ENCODE measurements around the gene PODXL. TPM values are rescaled to one million over a fixed set of nuclear protein-coding genes. Genes with fewer than 3 reads are reported as not detected.

The PODXL gene
- total RNA-seq, 1 experiment from 2014 or later = 727 TPM

DNA sequence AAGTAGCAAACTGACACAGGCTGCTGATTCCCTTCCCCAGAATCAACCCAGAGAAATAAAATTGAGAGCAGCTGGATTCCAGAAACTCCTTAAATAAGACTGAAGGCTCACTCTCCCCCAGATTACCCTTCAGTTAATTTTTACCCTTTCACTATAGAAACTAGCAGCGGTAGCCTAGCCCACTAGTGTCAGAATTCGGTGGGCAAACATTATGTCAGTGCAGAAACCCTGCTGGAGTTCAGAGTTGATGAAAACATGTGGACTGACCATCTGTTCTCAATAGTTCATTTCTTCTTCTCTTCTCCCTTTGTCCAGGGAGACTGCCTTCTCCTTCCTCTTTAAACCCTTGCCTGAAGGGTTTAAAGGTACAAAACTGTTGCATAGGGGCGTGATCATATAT lies 100.1 kb downstream of the PODXL start:
- no peak overlapping the region for H3K27ac Mint-ChIP-seq
- DNase-seq = no peak

More for the DNA sequence above, 100.1 kb downstream of the PODXL start:
- Histone ChIP-seq H3K56ac (ENCODE audit: insufficient read length, low read depth, low read length) (no peak overlapping the region), H4K91ac (ENCODE audit: insufficient read length, low read depth, low read length) (no peak overlapping the region), H3K14ac (ENCODE audit: insufficient read depth, low read length) (no peak overlapping the region), H3K79me2 (ENCODE audit: insufficient read depth, low read length) (no peaks in the 10 kb centered on the region), H2BK15ac (ENCODE audit: low read depth, low read length) (no peak overlapping the region), H4K20me1 (ENCODE audit: control insufficient read depth, insufficient read depth, insufficient read length) (no peaks in the 10 kb centered on the region), H3K23ac (ENCODE audit: insufficient read length, low read depth, low read length) (no peak overlapping the region), H3K23me2 (ENCODE audit: insufficient read length, low read depth, low read length, poor library complexity, severe bottlenecking) (no peaks in the 10 kb centered on the region), H3K4me2 (ENCODE audit: insufficient read depth, insufficient read length, low read length) (no peak overlapping the region), H3K27me3 (ENCODE audit: insufficient read depth, low read length) (no peaks in the 10 kb centered on the region), H2BK12ac (ENCODE audit: insufficient read length, low read depth, low read length) (no peak overlapping the region), H3T11ph (ENCODE audit: low read length) (no peak overlapping the region), H3K4me1 (ENCODE audit: insufficient read depth, low read length) (no peaks in the 10 kb centered on the region), H3K9ac (ENCODE audit: extremely low read depth, insufficient read length, low read length) (no peak overlapping the region), H4K5ac (ENCODE audit: insufficient read length, low read depth, low read length) (no peak overlapping the region), H4K8ac (replicated peaks; ENCODE audit: insufficient read length, low read depth, low read length) (no peak overlapping the region), H2BK120ac (ENCODE audit: low read depth, low read length, poor library complexity, severe bottlenecking) (no peak overlapping the region), H3K9me3 (ENCODE audit: control insufficient read depth, low read depth, low read length) (no peaks in the 10 kb centered on the region), H2AK5ac (ENCODE audit: insufficient read length, low read length) (no peak overlapping the region), H2BK5ac (ENCODE audit: insufficient read length, low read length) (no peak overlapping the region), H2AFZ (ENCODE audit: low read length) (no peak overlapping the region), H2BK20ac (ENCODE audit: low read depth, low read length, poor library complexity, severe bottlenecking) (no peak overlapping the region), H3K27ac (ENCODE audit: insufficient read length, low read depth, low read length) (no peak overlapping the region), H3K79me1 (ENCODE audit: insufficient read depth, low read depth, low read length, poor library complexity, severe bottlenecking) (no peaks in the 10 kb centered on the region), H3K4ac (ENCODE audit: low read depth, low read length) (no peak overlapping the region), H3K18ac (ENCODE audit: insufficient read length, low read depth, low read length) (no peak overlapping the region)
- no CpG with 5 or more reads among the region's 3 CpGs for WGBS (ENCODE audit: extremely low coverage, insufficient read length, low lambda C conversion rate)
- Mint-ChIP-seq H3K4me3 (no peak overlapping the region), H3K36me3 (ENCODE audit: insufficient read depth in 1 of 3, low read depth in 3 of 3) (peaks cover 0 to 10% (median 0%) of the 10 kb centered on the region in 3 experiments; a peak in 4 of 7 replicates), H3K9me3 (no peaks in the 10 kb centered on the region), H3K27me3 (ENCODE audit: low read depth) (no peaks in the 10 kb centered on the region), H3K4me1 (peaks cover 0 to 2% of the 10 kb centered on the region in 2 experiments; a peak in 1 of 4 replicates)
- TF ChIP-seq, protein P1, sequence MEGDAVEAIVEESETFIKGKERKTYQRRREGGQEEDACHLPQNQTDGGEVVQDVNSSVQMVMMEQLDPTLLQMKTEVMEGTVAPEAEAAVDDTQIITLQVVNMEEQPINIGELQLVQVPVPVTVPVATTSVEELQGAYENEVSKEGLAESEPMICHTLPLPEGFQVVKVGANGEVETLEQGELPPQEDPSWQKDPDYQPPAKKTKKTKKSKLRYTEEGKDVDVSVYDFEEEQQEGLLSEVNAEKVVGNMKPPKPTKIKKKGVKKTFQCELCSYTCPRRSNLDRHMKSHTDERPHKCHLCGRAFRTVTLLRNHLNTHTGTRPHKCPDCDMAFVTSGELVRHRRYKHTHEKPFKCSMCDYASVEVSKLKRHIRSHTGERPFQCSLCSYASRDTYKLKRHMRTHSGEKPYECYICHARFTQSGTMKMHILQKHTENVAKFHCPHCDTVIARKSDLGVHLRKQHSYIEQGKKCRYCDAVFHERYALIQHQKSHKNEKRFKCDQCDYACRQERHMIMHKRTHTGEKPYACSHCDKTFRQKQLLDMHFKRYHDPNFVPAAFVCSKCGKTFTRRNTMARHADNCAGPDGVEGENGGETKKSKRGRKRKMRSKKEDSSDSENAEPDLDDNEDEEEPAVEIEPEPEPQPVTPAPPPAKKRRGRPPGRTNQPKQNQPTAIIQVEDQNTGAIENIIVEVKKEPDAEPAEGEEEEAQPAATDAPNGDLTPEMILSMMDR (conservative IDR thresholded peaks at IDR 0.05) = no peak
